Neural cell (in vitro differentiated cells): Measurements from ENCODE around the gene PRODH2. TPM values are rescaled to one million over a fixed set of nuclear protein-coding genes. Genes with fewer than 3 reads are reported as not detected.

Source experiments
- H2AFZ ChIP-seq: fragments of 200-600, 300-800 bp; sonication (generic), shearing (Covaris generic); 2 replicates; pipeline ENCODE4 v1.6.0; 2014; ENCODE audit warnings: low read depth, mild to moderate bottlenecking, antibody characterized with exemption, low read length, moderate library complexity
- H3F3A ChIP-seq: fragments of 200-600 bp; shearing (Covaris generic); 2 replicates; pipeline ENCODE4 v1.6.1; 2016; ENCODE audit warnings: mild to moderate bottlenecking, moderate library complexity, mixed read lengths, antibody characterized with exemption, low read length; ENCODE audit not compliant: insufficient read depth, poor library complexity, severe bottlenecking
- H3K27ac ChIP-seq: fragments of 200-600, 300-800 bp; sonication (generic), shearing (Covaris generic); 2 replicates; pipeline ENCODE4 v1.5.1; 2014; ENCODE audit warnings: mild to moderate bottlenecking, low read length, moderate library complexity
- H3K27me3 ChIP-seq: fragments of 300-800, 200-600 bp; sonication (generic), shearing (Covaris generic); 2 replicates; pipeline ENCODE4 v1.6.0; 2014; ENCODE audit warnings: mild to moderate bottlenecking, low read depth, low read length, moderate library complexity; ENCODE audit not compliant: insufficient read depth
- H3K36me3 ChIP-seq: fragments of 300-800, 200-600 bp; sonication (generic), shearing (Covaris generic); 2 replicates; pipeline ENCODE4 v1.5.1; 2014; ENCODE audit warnings: mild to moderate bottlenecking, antibody characterized with exemption, low read length, moderate library complexity; ENCODE audit not compliant: insufficient read depth
- H3K4me2 ChIP-seq: fragments of 300-800, 200-600 bp; sonication (generic), shearing (Covaris generic); 2 replicates; pipeline ENCODE4 v1.6.0; 2014; ENCODE audit warnings: mild to moderate bottlenecking, low read length
- H3K4me3 ChIP-seq: fragments of 300-800, 200-600 bp; sonication (generic), shearing (Covaris generic); 2 replicates; pipeline ENCODE4 v1.5.1; 2014; ENCODE audit warnings: mild to moderate bottlenecking, low read length, moderate library complexity
- H3K79me2 ChIP-seq: fragments of 200-600 bp; shearing (Covaris generic); replicated peaks from 2 replicates; pipeline ENCODE4 v1.6.0; 2014; ENCODE audit warnings: mild to moderate bottlenecking, low read length, moderate library complexity; ENCODE audit not compliant: insufficient read depth
- H3K9ac ChIP-seq: fragments of 300-800, 200-600 bp; sonication (generic), shearing (Covaris generic); 2 replicates; pipeline ENCODE4 v1.6.1; 2016; ENCODE audit warnings: mild to moderate bottlenecking, low read length, mixed read lengths
- H3K9me2 ChIP-seq: fragments of 200-600 bp; shearing (Covaris generic); 2 replicates; pipeline ENCODE4 v1.6.1; 2016; ENCODE audit warnings: mild to moderate bottlenecking, low read length, mixed read lengths; ENCODE audit not compliant: insufficient read depth
- H3K9me3 ChIP-seq: fragments of 200-600, 300-800 bp; sonication (generic), shearing (Covaris generic); 2 replicates; pipeline ENCODE4 v1.6.1; 2016; ENCODE audit warnings: mild to moderate bottlenecking, mixed run types, low read length, moderate library complexity, mixed read lengths
- H4K20me1 ChIP-seq: fragments of 200-600 bp; shearing (Covaris generic); 2 replicates; pipeline ENCODE4 v1.6.1; 2016; ENCODE audit warnings: mild to moderate bottlenecking, mixed run types; ENCODE audit not compliant: insufficient read depth
- EP300 ChIP-seq: fragments of 450-650 bp; conservative IDR thresholded peaks from 2 replicates; pipeline ENCODE4 v1.6.1; 2014; ENCODE audit warnings: antibody characterized with exemption, mild to moderate bottlenecking, moderate library complexity; ENCODE audit not compliant: poor library complexity, severe bottlenecking
- EZH2 ChIP-seq: fragments of 200-600, 300-800 bp; shearing (Covaris generic), sonication (generic); IDR thresholded peaks from 2 replicates; pipeline ENCODE4 v1.6.1; 2014; ENCODE audit warnings: antibody characterized with exemption, low read length, borderline replicate concordance, mild to moderate bottlenecking; ENCODE audit not compliant: insufficient read depth, poor library complexity, severe bottlenecking
- MXI1 ChIP-seq: fragments of 450-650 bp; conservative IDR thresholded peaks from 2 replicates; pipeline ENCODE4 v1.6.1; 2014; ENCODE audit warnings: antibody characterized with exemption, mild to moderate bottlenecking; ENCODE audit not compliant: poor library complexity, severe bottlenecking
- POLR2AphosphoS5 ChIP-seq: IDR thresholded peaks from 2 replicates; pipeline ENCODE4 v1.6.1; 2012
- RAD21 ChIP-seq: fragments of 450-650 bp; conservative IDR thresholded peaks from 2 replicates; pipeline ENCODE4 v1.6.1; 2014; ENCODE audit warnings: antibody characterized with exemption, mild to moderate bottlenecking, moderate library complexity
- SMC3 ChIP-seq: fragments of 450-650 bp; conservative IDR thresholded peaks from 2 replicates; pipeline ENCODE4 v1.6.1; 2014; ENCODE audit warnings: antibody characterized with exemption, mild to moderate bottlenecking, moderate library complexity; ENCODE audit not compliant: poor library complexity
- TAF1 ChIP-seq: IDR thresholded peaks from 2 replicates; pipeline ENCODE4 v1.6.1; 2012; ENCODE audit warnings: low read depth
- polyA plus RNA-seq: library from polyadenylated mRNA; depleted of rRNA; stranded (reverse); fragments of >200 nt; gene quantifications from 2 replicates; pipeline ENCODE4 v1.2.3, GENCODE V29; 2014
- TF ChIP-seq, protein P1 (sequence below): fragments of 450-650 bp; IDR thresholded peaks from 2 replicates; pipeline ENCODE4 v1.5.1; 2014; ENCODE audit warnings: antibody characterized with exemption, mild to moderate bottlenecking, moderate library complexity; ENCODE audit not compliant: poor library complexity, severe bottlenecking
- TF ChIP-seq, protein P2 (sequence below): IDR thresholded peaks from 2 replicates; pipeline ENCODE4 v1.6.1; 2012; ENCODE audit warnings: borderline replicate concordance

Gene PRODH2
- polyA plus RNA-seq, 1 donor from 2014 or later: not detected

DNA sequence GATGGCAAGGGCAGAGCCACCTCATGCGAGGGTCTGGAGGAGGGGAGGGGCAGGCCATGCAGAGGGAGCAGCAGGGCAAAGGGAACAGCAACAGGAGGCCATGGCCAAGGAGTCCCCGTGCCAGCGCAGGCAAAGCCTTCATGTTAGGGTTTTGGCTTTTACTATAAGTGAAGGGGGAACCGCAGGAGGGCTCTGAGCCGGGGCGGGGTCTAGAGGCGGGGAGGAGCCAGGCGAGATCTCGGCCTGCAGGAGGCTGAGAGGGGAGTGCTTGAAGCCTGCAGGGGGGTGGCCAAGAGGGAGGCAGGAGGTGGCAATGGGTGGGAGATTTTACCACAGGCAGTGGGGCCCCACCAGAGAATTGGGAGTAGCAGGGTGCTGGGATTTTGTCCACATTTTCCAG lies 31.0 kb downstream of the PRODH2 start:
- TF ChIP-seq EZH2 (no peak), MXI1 (no peak), TAF1 (no peak), POLR2AphosphoS5 (no peak), EP300 (no peak)
- TF ChIP-seq, protein P1, sequence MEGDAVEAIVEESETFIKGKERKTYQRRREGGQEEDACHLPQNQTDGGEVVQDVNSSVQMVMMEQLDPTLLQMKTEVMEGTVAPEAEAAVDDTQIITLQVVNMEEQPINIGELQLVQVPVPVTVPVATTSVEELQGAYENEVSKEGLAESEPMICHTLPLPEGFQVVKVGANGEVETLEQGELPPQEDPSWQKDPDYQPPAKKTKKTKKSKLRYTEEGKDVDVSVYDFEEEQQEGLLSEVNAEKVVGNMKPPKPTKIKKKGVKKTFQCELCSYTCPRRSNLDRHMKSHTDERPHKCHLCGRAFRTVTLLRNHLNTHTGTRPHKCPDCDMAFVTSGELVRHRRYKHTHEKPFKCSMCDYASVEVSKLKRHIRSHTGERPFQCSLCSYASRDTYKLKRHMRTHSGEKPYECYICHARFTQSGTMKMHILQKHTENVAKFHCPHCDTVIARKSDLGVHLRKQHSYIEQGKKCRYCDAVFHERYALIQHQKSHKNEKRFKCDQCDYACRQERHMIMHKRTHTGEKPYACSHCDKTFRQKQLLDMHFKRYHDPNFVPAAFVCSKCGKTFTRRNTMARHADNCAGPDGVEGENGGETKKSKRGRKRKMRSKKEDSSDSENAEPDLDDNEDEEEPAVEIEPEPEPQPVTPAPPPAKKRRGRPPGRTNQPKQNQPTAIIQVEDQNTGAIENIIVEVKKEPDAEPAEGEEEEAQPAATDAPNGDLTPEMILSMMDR: no peak
- TF ChIP-seq, protein P2, sequence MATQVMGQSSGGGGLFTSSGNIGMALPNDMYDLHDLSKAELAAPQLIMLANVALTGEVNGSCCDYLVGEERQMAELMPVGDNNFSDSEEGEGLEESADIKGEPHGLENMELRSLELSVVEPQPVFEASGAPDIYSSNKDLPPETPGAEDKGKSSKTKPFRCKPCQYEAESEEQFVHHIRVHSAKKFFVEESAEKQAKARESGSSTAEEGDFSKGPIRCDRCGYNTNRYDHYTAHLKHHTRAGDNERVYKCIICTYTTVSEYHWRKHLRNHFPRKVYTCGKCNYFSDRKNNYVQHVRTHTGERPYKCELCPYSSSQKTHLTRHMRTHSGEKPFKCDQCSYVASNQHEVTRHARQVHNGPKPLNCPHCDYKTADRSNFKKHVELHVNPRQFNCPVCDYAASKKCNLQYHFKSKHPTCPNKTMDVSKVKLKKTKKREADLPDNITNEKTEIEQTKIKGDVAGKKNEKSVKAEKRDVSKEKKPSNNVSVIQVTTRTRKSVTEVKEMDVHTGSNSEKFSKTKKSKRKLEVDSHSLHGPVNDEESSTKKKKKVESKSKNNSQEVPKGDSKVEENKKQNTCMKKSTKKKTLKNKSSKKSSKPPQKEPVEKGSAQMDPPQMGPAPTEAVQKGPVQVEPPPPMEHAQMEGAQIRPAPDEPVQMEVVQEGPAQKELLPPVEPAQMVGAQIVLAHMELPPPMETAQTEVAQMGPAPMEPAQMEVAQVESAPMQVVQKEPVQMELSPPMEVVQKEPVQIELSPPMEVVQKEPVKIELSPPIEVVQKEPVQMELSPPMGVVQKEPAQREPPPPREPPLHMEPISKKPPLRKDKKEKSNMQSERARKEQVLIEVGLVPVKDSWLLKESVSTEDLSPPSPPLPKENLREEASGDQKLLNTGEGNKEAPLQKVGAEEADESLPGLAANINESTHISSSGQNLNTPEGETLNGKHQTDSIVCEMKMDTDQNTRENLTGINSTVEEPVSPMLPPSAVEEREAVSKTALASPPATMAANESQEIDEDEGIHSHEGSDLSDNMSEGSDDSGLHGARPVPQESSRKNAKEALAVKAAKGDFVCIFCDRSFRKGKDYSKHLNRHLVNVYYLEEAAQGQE: no peak
- no peaks in the 10 kb centered on the region for H3F3A ChIP-seq
- H3K9me3 ChIP-seq: no peaks in the 10 kb centered on the region
- no peak overlapping the region for H3K9ac ChIP-seq
- no peak overlapping the region for H2AFZ ChIP-seq
- no peaks in the 10 kb centered on the region for H3K36me3 ChIP-seq
- H3K27me3 ChIP-seq: no peaks in the 10 kb centered on the region
- H4K20me1 ChIP-seq: no peaks in the 10 kb centered on the region
- no peak overlapping the region for H3K4me3 ChIP-seq
- H3K9me2 ChIP-seq: no peaks in the 10 kb centered on the region
- H3K79me2 ChIP-seq: peaks cover 15% of the 10 kb centered on the region
- no peak overlapping the region for H3K27ac ChIP-seq
- H3K4me2 ChIP-seq: no peak overlapping the region

DNA sequence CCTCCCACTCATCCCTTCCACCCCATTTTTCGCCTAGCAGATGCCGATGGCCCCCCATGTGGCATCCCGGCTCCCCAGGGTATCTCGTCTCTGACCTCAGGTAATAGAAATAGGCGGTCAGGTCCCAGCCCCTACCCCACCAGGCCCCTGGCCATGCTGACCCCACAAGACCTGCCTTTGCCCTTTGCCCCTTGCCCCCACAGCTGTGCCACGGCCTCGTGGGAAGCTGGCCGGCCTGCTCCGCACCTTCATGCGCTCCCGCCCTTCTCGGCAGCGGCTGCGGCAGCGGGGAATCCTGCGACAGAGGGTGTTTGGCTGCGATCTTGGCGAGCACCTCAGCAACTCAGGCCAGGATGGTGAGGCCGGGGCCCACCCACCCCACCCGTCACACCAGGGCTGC lies 31.9 kb downstream of the PRODH2 start:
- H3K4me3 ChIP-seq: no peak overlapping the region
- no peak overlapping the region for H3K4me2 ChIP-seq
- H3K27ac ChIP-seq: no peak overlapping the region
- H3K9me2 ChIP-seq: no peaks in the 10 kb centered on the region
- TF ChIP-seq POLR2AphosphoS5: no peak
- no peak for TF ChIP-seq EZH2
- TF ChIP-seq, protein P1: no peak
- TF ChIP-seq SMC3: no peak
- no peak for TF ChIP-seq EP300
- TF ChIP-seq RAD21: no peak
- H3K9me3 ChIP-seq: no peaks in the 10 kb centered on the region
- no peaks in the 10 kb centered on the region for H3K36me3 ChIP-seq
- H3K79me2 ChIP-seq: peaks cover 24% of the 10 kb centered on the region
- H3K27me3 ChIP-seq: no peaks in the 10 kb centered on the region
- H3F3A ChIP-seq: no peaks in the 10 kb centered on the region
- no peaks in the 10 kb centered on the region for H4K20me1 ChIP-seq
- no peak overlapping the region for H3K9ac ChIP-seq
- no peak overlapping the region for H2AFZ ChIP-seq
